ENCODE results near the gene BCLAF1.

The BCLAF1 gene

GRCh38 chr6:136334853-136335252 lies 45.2 kb upstream of the BCLAF1 start:
- DNase-seq (ENCODE audit: low read depth): no peak
- H3K4me3 ChIP-seq (ENCODE audit: low read depth, low read length): no peak overlapping the region
- in situ Hi-C loops (cut with HindIII; ENCODE audit: low sequenced_read_pairs): no loop called here
- TF ChIP-seq CTCF (IDR thresholded peaks at IDR 0.05; ENCODE audit: low read depth, low read length, missing control alignments): no peak

- in situ Hi-C loops (cut with HindIII; ENCODE audit: low sequenced_read_pairs): no loop called here
- no peak for DNase-seq (ENCODE audit: low read depth)
- H3K4me3 ChIP-seq (ENCODE audit: low read depth, low read length): no peak overlapping the region
- no peak for TF ChIP-seq CTCF (IDR thresholded peaks at IDR 0.05; ENCODE audit: low read depth, low read length, missing control alignments)
Measured at GRCh38 chr6:136334465-136334846, 44.8 kb upstream of the BCLAF1 start.

DNA sequence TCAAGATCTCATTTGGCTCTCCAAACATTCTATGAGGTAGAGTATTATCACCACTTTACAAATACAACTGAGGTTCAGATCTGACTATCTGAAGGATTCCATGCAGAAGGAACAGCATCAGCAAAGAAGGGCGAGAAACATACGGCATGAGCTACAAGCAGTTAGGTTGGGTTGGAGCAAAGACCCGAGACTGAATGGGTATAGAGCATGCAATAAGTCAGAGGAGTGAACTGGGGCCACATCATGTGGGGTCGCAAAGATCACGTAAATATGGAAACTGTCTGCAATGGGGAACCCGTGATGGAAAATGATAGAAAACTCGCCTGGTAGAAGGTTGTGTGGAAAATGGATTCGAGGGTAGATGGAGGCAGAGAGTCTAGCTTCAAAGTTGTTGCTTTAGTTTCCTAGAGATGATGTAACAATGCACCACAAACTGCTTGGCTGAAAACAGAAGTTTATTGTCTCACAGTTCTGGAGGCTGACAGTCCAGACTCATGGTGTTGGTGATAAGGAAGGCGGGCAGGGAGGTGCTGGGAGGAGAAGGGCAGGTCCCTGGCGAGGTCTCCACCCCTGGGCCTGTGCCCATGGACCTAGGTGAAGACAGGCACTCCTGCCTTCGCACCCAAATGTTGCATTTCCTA lies 44.3 kb upstream of the BCLAF1 start:
- H3K4me3 ChIP-seq (ENCODE audit: low read depth, low read length): no peak overlapping the region
- TF ChIP-seq CTCF (IDR thresholded peaks at IDR 0.05; ENCODE audit: low read depth, low read length, missing control alignments): no peak
- in situ Hi-C loops (cut with HindIII; ENCODE audit: low sequenced_read_pairs): no loop called here
- DNase-seq (ENCODE audit: low read depth): no peak

DNA sequence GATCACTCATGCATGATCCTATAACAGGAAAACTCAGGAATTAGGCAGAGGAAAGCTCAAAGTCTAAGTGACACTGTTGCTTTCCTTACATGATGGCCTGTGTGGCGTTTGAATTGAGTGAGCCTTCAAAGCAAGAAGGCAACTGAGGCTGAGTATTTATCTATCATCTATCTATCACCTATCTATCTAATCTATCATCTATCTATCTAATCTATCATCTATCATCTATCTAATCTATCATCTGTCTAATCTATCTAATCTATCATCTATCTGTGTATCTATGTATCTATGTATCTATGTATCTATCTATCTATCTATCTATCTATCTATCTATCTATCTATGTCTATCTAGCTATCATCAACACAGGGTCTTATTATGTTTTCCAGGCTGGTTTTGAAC lies 41.8 kb upstream of the BCLAF1 start:
- no peak overlapping the region for H3K4me3 ChIP-seq (ENCODE audit: low read depth, low read length)
- TF ChIP-seq CTCF (IDR thresholded peaks at IDR 0.05; ENCODE audit: low read depth, low read length, missing control alignments): no peak
- DNase-seq (ENCODE audit: low read depth): no peak
- in situ Hi-C loops (cut with HindIII; ENCODE audit: low sequenced_read_pairs): no loop called here

- H3K4me3 ChIP-seq (ENCODE audit: low read depth, low read length): no peak overlapping the region
- in situ Hi-C loops (cut with HindIII; ENCODE audit: low sequenced_read_pairs): no loop called here
- no peak for TF ChIP-seq CTCF (IDR thresholded peaks at IDR 0.05; ENCODE audit: low read depth, low read length, missing control alignments)
- no peak for DNase-seq (ENCODE audit: low read depth)
Measured at GRCh38 chr6:136330634-136331033, 41.0 kb upstream of the BCLAF1 start.

- no peak overlapping the region for H3K4me3 ChIP-seq (ENCODE audit: low read depth, low read length)
- in situ Hi-C loops (cut with HindIII; ENCODE audit: low sequenced_read_pairs): no loop called here
- DNase-seq (ENCODE audit: low read depth): no peak
- no peak for TF ChIP-seq CTCF (IDR thresholded peaks at IDR 0.05; ENCODE audit: low read depth, low read length, missing control alignments)
Measured at GRCh38 chr6:136326038-136326553, 36.5 kb upstream of the BCLAF1 start.
